GM12878 (cell line): ENCODE measurements around the gene RDH12. TPM values are rescaled to one million over a fixed set of nuclear protein-coding genes. Genes with fewer than 3 reads are reported as not detected.

ENCODE experiments used
- ATAC-seq: fragments of 200-7000 bp; cut with Tn5 transposase; 3 replicates; pipeline ENCODE4 v1.9.1; 2020; ENCODE audit warnings: mild to moderate bottlenecking, moderate library complexity
- BruUV-seq: library from RNA; stranded (reverse); fragments of 400-500 nt; replicated peaks from 2 replicates; lab custom pipeline; 2021; lab: Mats Ljungman, UMichigan
- CTCF ChIA-PET: fragments of 300-600 bp; sonication (Branson Sonifier 250); formaldehyde crosslinking; extraction: SDS; loops from one replicate; lab custom pipeline; 2021; ENCODE audit warnings: inconsistent platforms; lab: Yijun Ruan, JAX
- POLR2A ChIA-PET: fragments of 350-600 bp; formaldehyde crosslinking; extraction: SDS; loops from one replicate; lab custom pipeline; 2021; ENCODE audit warnings: inconsistent platforms; lab: Charles Lee
- RAD21 ChIA-PET: fragments of 300-600 bp; sonication (Branson Sonifier 250); formaldehyde crosslinking; loops from one replicate; lab custom pipeline; 2023; ENCODE audit warnings: antibody characterized with exemption; ENCODE audit not compliant: unreplicated experiment; lab: Charles Lee
- SMC1A ChIA-PET: fragments of 300-600 bp; sonication (Branson Sonifier 250); formaldehyde crosslinking; loops from one replicate; lab custom pipeline; 2023; ENCODE audit not compliant: unreplicated experiment, uncharacterized antibody; lab: Charles Lee
- DNase-seq: peaks from one replicate; pipeline ENCODE4 v3.0.0-alpha.2; 2011; ENCODE audit warnings: low read depth, low spot score
- FAIRE-seq: peaks from 3 replicates; lab custom pipeline; 2011; peaks lifted over from hg19 to GRCh38; lab: Jason Lieb, UNC
- H2AFZ ChIP-seq: 2 replicates; pipeline ENCODE4 v1.6.0; 2011; ENCODE audit warnings: low read depth, low read length, control low read depth; ENCODE audit not compliant: control insufficient read depth
- H3K27ac ChIP-seq: 2 replicates; pipeline ENCODE4 v1.5.1; 2011; ENCODE audit warnings: control low read depth; ENCODE audit not compliant: control insufficient read depth, insufficient read depth
- H3K27me3 ChIP-seq, 2 experiments: replicated peaks in 1 of 2; 2 replicates each; pipeline versions ENCODE4 v1.6.0 to v1.6.1; 2011; ENCODE audit warnings: low read length in 1 of 2; ENCODE audit not compliant: control insufficient read depth in 2 of 2, insufficient read depth in 2 of 2
- H3K36me3 ChIP-seq, 2 experiments: 2 replicates each; pipeline ENCODE4 v1.5.1; 2011; ENCODE audit warnings: low read length in 1 of 2; ENCODE audit not compliant: control insufficient read depth in 2 of 2, insufficient read depth in 2 of 2
- H3K4me1 ChIP-seq: 2 replicates; pipeline ENCODE4 v1.6.1; 2011; ENCODE audit warnings: mild to moderate bottlenecking, low read length, moderate library complexity, mixed read lengths; ENCODE audit not compliant: control insufficient read depth, insufficient read depth
- H3K4me2 ChIP-seq: 2 replicates; pipeline ENCODE4 v1.6.0; 2011; ENCODE audit warnings: control low read depth; ENCODE audit not compliant: control insufficient read depth, insufficient read depth
- H3K4me3 ChIP-seq: fragments of 200-600 bp; sonication (generic); 2 replicates; pipeline ENCODE4 v1.5.1; 2016
- H3K79me2 ChIP-seq: 2 replicates; pipeline ENCODE4 v1.6.0; 2011; ENCODE audit warnings: low read length; ENCODE audit not compliant: control insufficient read depth, insufficient read depth
- H3K9ac ChIP-seq: 2 replicates; pipeline ENCODE4 v1.8.0; 2011; ENCODE audit warnings: low read length, control low read depth, mixed read lengths; ENCODE audit not compliant: control insufficient read depth, insufficient read depth
- H3K9me3 ChIP-seq: replicated peaks from 3 replicates; pipeline ENCODE4 v1.5.1; 2011; ENCODE audit warnings: mild to moderate bottlenecking, low read length; ENCODE audit not compliant: control insufficient read depth, insufficient read depth
- H4K20me1 ChIP-seq: 2 replicates; pipeline ENCODE4 v1.6.0; 2011; ENCODE audit not compliant: control insufficient read depth, insufficient read depth
- BCL3 ChIP-seq: IDR thresholded peaks from 2 replicates; pipeline ENCODE4 v1.6.1; 2011; ENCODE audit warnings: borderline replicate concordance, low read depth, mild to moderate bottlenecking, moderate library complexity, low read length; ENCODE audit not compliant: insufficient read depth, poor library complexity, severe bottlenecking
- CBX5 ChIP-seq: sonication (generic); IDR thresholded peaks from 2 replicates; pipeline ENCODE4 v1.6.1; 2016; ENCODE audit warnings: low read depth, moderate library complexity, mild to moderate bottlenecking, inconsistent platforms
- CREM ChIP-seq: IDR thresholded peaks from 2 replicates; pipeline ENCODE4 v1.6.1; 2014; ENCODE audit warnings: antibody characterized with exemption, low read depth
- ETV6 ChIP-seq, 2 experiments: fragments of 450-650 bp in 1 of 2; IDR thresholded peaks in 1 of 2; conservative IDR thresholded peaks in 1 of 2; 2 replicates each; pipeline ENCODE4 v1.6.1; 2014; ENCODE audit warnings: antibody characterized with exemption in 1 of 2, borderline replicate concordance in 1 of 2, low read depth in 1 of 2, mild to moderate bottlenecking in 1 of 2, moderate library complexity in 1 of 2
- HCFC1 ChIP-seq: fragments of 150-350 bp; IDR thresholded peaks from 2 replicates; pipeline ENCODE4 v1.6.1; 2014; ENCODE audit warnings: low read length
- IRF4 ChIP-seq: IDR thresholded peaks from 2 replicates; pipeline ENCODE4 v1.6.1; 2011; ENCODE audit warnings: low read depth, low read length
- LARP7 ChIP-seq: fragments of 450-650 bp; IDR thresholded peaks from 2 replicates; pipeline ENCODE4 v1.6.1; 2017; ENCODE audit warnings: mild to moderate bottlenecking
- NR2F1 ChIP-seq: fragments of 450-650 bp; conservative IDR thresholded peaks from 2 replicates; pipeline ENCODE4 v1.6.1; 2017; ENCODE audit warnings: mild to moderate bottlenecking
- NRF1 ChIP-seq: conservative IDR thresholded peaks from 2 replicates; pipeline ENCODE4 v1.6.1; 2011; ENCODE audit warnings: mild to moderate bottlenecking, low read depth, low read length, improper control_type of control experiment
- RELB ChIP-seq: fragments of 450-650 bp; IDR thresholded peaks from 2 replicates; pipeline ENCODE4 v1.6.1; 2017; ENCODE audit warnings: low read depth, mild to moderate bottlenecking, moderate library complexity
- SMAD1 ChIP-seq: fragments of 450-650 bp; IDR thresholded peaks from 2 replicates; pipeline ENCODE4 v1.6.1; 2018; ENCODE audit warnings: mild to moderate bottlenecking, low read depth; ENCODE audit not compliant: partially characterized antibody
- SMAD5 ChIP-seq: IDR thresholded peaks from 2 replicates; pipeline ENCODE4 v1.6.1; 2016; ENCODE audit warnings: antibody characterized with exemption, low read depth
- SP1 ChIP-seq: IDR thresholded peaks from one replicate; pipeline ENCODE4 v1.6.1; 2011; ENCODE audit warnings: low read depth, low read length
- SRF ChIP-seq, 2 experiments: IDR thresholded peaks; 2 replicates each; pipeline ENCODE4 v1.6.1; 2011; ENCODE audit warnings: low read depth in 2 of 2, low read length in 2 of 2, mild to moderate bottlenecking in 1 of 2, moderate library complexity in 1 of 2
- YBX1 ChIP-seq: fragments of 450-650 bp; IDR thresholded peaks from 2 replicates; pipeline ENCODE4 v1.6.1; 2016; ENCODE audit warnings: antibody characterized with exemption
- ZBTB33 ChIP-seq: fragments of 450-650 bp; IDR thresholded peaks from 2 replicates; pipeline ENCODE4 v1.6.1; 2017; ENCODE audit warnings: mild to moderate bottlenecking
- ZZZ3 ChIP-seq: IDR thresholded peaks from 2 replicates; pipeline ENCODE4 v1.6.1; 2011; ENCODE audit warnings: low read depth; ENCODE audit not compliant: control insufficient read depth, insufficient read length
- WGBS: methylation state at CpG from one replicate; pipeline ENCODE4 v1.1.6; 2016; ENCODE audit warnings: low lambda C conversion rate; ENCODE audit not compliant: insufficient replicate concordance, insufficient coverage; ENCODE audit errors: missing lambda C conversion rate; 5-methylcytosine and 5-hydroxymethylcytosine counted together
- in situ Hi-C: fragments of 300-500 bp; cut with MboI; formaldehyde crosslinking; loops from 9 replicates; pipeline ENCODE4 v1.14.3; 2018; ENCODE audit warnings: mixed read lengths
- intact Hi-C: fragments of 100-400 bp; cut with micrococcal nuclease; formaldehyde crosslinking; loops from one replicate; pipeline ENCODE4 v1.14.2; 2022; ENCODE audit not compliant: unreplicated experiment
- polyA plus RNA-seq, 11 experiments: library from polyadenylated mRNA; depleted of rRNA in 4 of 11; unstranded in 6 of 11; stranded (reverse) in 5 of 11; fragments of >200 nt; fragmentation: Nextera tagmentation in 4 of 11; fragmentation: Illumina TruSeq in 1 of 11; extraction: Ambion mirVana in 4 of 11; extraction: Trizol in 1 of 11; gene quantifications; 1 replicate in 1 of 11; 2 replicates in 10 of 11; pipeline versions ENCODE4 v1.2.1 to v1.2.3, GENCODE V29; 2011 to 2016; ENCODE audit warnings: inconsistent platforms in 2 of 11, missing spikeins in 2 of 11, low read depth in 1 of 11
- total RNA-seq, 4 experiments: library from RNA; depleted of rRNA in 3 of 4; stranded (reverse); fragments of >200 nt in 3 of 4; fragmentation: Illumina TruSeq in 1 of 4; extraction: Trizol in 1 of 4; gene quantifications; 2 replicates each; pipeline versions ENCODE4 v1.2.1 to v1.2.3, GENCODE V29; 2013 to 2021
- TF ChIP-seq, protein P1 (sequence below): IDR thresholded peaks from 2 replicates; pipeline ENCODE4 v1.6.1; 2011; ENCODE audit warnings: low read depth, mild to moderate bottlenecking, low read length, moderate library complexity, borderline replicate concordance; ENCODE audit errors: extremely low read depth

Gene RDH12
- total and polyA plus RNA-seq, 10 of the 15 experiments (the other 5 are each of a cell fraction or from before 2014, with no cell fraction given), result not detected

GRCh38 chr14:67652189-67652588 lies 49.5 kb upstream of the RDH12 start (continued):
- TF ChIP-seq IRF4, result no peak
- no peak for TF ChIP-seq SP1
- no peak for TF ChIP-seq SRF (IDR thresholded peaks at IDR 0.05; ENCODE audit: low read depth in 2 of 2, low read length in 2 of 2)
- no peak for TF ChIP-seq CBX5
- TF ChIP-seq CREM, result no peak
- TF ChIP-seq NRF1, result no peak
- no peak for TF ChIP-seq YBX1
- no peak for TF ChIP-seq HCFC1
- TF ChIP-seq, protein P1, sequence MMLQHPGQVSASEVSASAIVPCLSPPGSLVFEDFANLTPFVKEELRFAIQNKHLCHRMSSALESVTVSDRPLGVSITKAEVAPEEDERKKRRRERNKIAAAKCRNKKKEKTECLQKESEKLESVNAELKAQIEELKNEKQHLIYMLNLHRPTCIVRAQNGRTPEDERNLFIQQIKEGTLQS, result no peak

DNA sequence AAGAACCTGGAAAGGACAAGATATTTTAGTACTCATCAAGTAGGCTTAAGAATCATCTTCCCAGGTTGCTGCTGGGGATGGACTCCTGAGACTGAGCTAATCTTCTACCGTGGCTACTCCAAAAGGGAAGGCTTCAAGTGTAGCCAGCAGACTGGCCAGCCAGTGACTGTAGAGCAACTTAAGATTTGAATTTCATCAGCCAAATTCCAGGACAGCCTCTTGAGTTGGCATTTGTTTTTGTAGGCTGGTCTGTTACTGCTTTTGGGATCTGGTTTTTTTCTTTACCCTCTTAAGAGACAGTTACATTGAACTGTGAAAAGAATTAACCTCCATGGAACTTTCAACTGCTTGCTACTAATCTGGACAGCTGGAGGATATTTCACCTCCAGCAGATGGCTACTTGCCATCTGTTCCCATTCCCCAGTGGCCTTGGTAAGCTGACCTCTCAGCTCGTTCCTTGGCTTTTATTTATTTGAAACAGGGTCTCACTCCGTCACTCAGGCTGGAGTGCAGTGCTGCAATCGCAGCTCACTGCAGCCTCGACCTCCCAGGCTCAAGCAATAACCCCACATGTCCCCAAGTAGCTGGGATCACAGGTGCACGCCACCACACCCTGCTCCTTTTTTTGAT lies 47.9 kb upstream of the RDH12 start:
- Histone ChIP-seq H3K4me2 (no peak overlapping the region), H3K79me2 (no peaks in the 10 kb centered on the region), H3K4me1 (no peaks in the 10 kb centered on the region), H2AFZ (no peak overlapping the region), H3K36me3 (peaks cover 8 to 27% of the 10 kb centered on the region in 2 experiments), H4K20me1 (no peaks in the 10 kb centered on the region), H3K4me3 (no peak overlapping the region), H3K9ac (no peak overlapping the region), H3K27ac (no peak overlapping the region), H3K9me3 (no peaks in the 10 kb centered on the region), H3K27me3 (no peaks in the 10 kb centered on the region)
- SMC1A ChIA-PET, result interaction anchor here (1.0 to 1.3 kb wide), 3 partner anchors 31 to 82 kb away, joined by 3 read pairs; no protein-coding TSS in a partner anchor
- RAD21 ChIA-PET, result interaction anchor here (3.0 kb wide), 1 partner anchor 13 kb away, joined by 12 read pairs; no protein-coding TSS in a partner anchor
- no TSS peak for BruUV-seq
- DNase-seq, result no peak
- 92% methylated on average over 6 of the region's 6 CpGs for WGBS
- CTCF ChIA-PET, result interaction anchor here (0.5 to 3.5 kb wide), 7 partner anchors 13 to 82 kb away, joined by 3 to 16 read pairs (median 4); partner anchors contain the start of gene ARG2
- in situ Hi-C loops (no loop called here), intact Hi-C loops (no loop called here)
- no peak for FAIRE-seq
- POLR2A ChIA-PET, result no interaction called here
- no peak for ATAC-seq
- TF ChIP-seq LARP7, result no peak
- no peak for TF ChIP-seq RELB
- TF ChIP-seq ZZZ3, result no peak
- TF ChIP-seq BCL3, result no peak
- no peak for TF ChIP-seq SMAD1
- TF ChIP-seq ZBTB33, result no peak
- TF ChIP-seq SMAD5, result no peak
- no peak for TF ChIP-seq NR2F1
- TF ChIP-seq ETV6 (conservative IDR thresholded peaks at IDR 0.05 in 1 of 2, IDR thresholded peaks at IDR 0.05 in 1 of 2; ENCODE audit: borderline replicate concordance in 1 of 2, low read depth in 1 of 2), result no peak
